ENCODE results near the gene ADGRA1.

GRCh38 chr10:133087045-133087678, 562 bp upstream of the ADGRA1 start:
- TF ChIP-seq CTCF (conservative IDR thresholded peaks at IDR 0.05 in 1 of 2, IDR thresholded peaks at IDR 0.05 in 1 of 2; ENCODE audit: extremely low read depth in 1 of 2, insufficient read depth in 1 of 2, low read depth in 1 of 2, low read length in 2 of 2) (no peak), EZH2 (IDR thresholded peaks at IDR 0.05; ENCODE audit: borderline replicate concordance, low read length) (no peak)

All from mammary epithelial cell (primary cell).